Smooth muscle cell of the brain vasculature (primary cell): ENCODE results near the gene SPTLC2.

Experiments used
- DNase-seq: peaks from one replicate; pipeline ENCODE4 v3.0.0-alpha.2; 2012; ENCODE audit warnings: low read depth, low spot score

The SPTLC2 gene

DNA sequence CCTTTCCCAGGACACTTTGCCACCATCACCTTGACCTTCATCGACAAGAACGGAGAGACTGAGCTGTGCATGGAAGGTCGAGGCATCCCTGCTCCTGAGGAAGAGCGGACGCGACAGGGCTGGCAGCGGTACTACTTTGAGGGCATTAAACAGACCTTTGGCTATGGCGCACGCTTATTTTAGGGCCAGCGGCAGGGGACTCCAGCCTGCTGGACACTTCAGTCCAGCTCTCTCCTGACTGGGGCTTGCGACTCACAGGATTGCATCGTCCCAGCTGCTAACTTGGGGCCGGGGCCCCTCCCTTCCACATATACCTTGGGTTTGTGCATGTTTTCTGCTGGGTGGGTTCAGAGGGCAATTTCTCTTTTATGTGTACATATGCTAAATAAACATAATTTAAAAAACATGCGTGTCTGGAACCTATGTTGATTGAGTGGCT, 147.4 kb downstream of the SPTLC2 start:
- no peak for DNase-seq

DNA sequence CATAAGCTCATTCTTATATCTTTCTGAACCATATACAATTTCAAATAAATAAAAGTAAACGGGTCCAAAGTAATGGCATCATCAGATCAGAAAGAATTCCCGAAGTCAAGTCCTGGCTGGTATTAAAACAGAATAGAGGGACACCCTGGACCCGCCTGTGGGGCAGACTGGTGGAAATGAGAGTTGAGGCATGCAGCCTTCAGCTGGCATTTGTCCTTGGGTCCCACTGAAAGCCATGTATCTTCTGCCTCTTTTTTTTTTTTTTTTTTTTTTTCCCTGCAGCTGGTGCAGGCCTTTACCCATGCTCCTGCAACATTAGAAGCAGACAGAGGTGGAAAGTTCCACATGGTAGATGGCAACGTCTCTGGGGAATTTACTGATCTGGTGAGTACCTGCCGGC, 148.6 kb downstream of the SPTLC2 start:
- no peak for DNase-seq

- peak; percentile 51 for DNase-seq
Measured at GRCh38 chr14:77459072-77459723, 157.2 kb downstream of the SPTLC2 start.

GRCh38 chr14:77458249-77458950, 158.0 kb downstream of the SPTLC2 start:
- no peak for DNase-seq

GRCh38 chr14:77457522-77458248, 158.8 kb downstream of the SPTLC2 start, which contains the start of the genes AHSA1 and VIPAS39:
AHSA1 (plus strand) TSS chr14:77458093; CDS start chr14:77458190, 97 bp downstream.
VIPAS39 (minus strand) TSS chr14:77457601; CDS start chr14:77454102, 3,499 bp downstream.
- peak; percentile 99 for DNase-seq

DNA sequence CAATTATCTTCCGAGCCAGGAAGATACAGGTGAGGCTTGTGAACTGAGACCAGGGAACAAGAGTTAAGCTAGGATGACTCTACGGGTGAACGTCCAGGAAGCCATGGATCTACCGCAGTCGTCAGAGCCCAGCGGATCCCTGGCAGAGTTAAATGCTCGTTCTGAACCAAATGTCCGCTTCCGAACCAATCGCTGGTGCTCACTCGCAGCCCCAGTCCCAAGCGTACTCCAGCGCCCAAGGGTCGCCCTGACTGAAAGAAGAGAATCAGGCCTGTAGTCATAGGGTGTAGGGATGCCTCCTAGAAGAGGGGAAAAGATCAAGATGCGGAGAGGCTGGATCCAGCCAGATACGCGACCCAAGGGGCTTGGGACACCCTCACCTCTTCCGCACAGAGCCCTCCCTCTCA, 159.3 kb downstream of the SPTLC2 start:
- DNase-seq = no peak
